ENCODE data around the gene SLC22A5.

GRCh38 chr5:132430746-132431145 lies 61.2 kb downstream of the SLC22A5 start:
- no peak for TF ChIP-seq POLR2AphosphoS5 (IDR thresholded peaks at IDR 0.05)
- no peak for TF ChIP-seq CTCF (IDR thresholded peaks at IDR 0.05)
- no peak for TF ChIP-seq POLR2A (IDR thresholded peaks at IDR 0.05)

Data from prostate gland (tissue), 2 donors.